HepG2 (cell line): ENCODE results near the gene SRRM4. TPM values are rescaled to one million over a fixed set of nuclear protein-coding genes. Genes with fewer than 3 reads are reported as not detected.

Experiments
- ATAC-seq: fragments of 200-7000 bp; cut with Tn5 transposase; 3 replicates; pipeline ENCODE4 v1.9.1; 2020; ENCODE audit warnings: mild to moderate bottlenecking, moderate library complexity
- BruUV-seq: library from RNA; stranded (reverse); fragments of 400-500 nt; replicated peaks from 2 replicates; lab custom pipeline; 2021; lab: Mats Ljungman, UMichigan
- CTCF ChIA-PET: fragments of 300-600 bp; formaldehyde crosslinking; extraction: SDS; loops from one replicate; lab custom pipeline; 2021; ENCODE audit warnings: low total read pairs, inconsistent platforms, low intra/inter-chr PET ratio; lab: Yijun Ruan, JAX
- POLR2A ChIA-PET: fragments of 350-600 bp; sonication (Branson Sonifier 250); formaldehyde crosslinking; loops from one replicate; lab custom pipeline; 2020; ENCODE audit warnings: antibody characterized with exemption, inconsistent platforms; lab: Yijun Ruan, JAX
- DNase-seq: peaks from one replicate; pipeline ENCODE4 v3.0.0-alpha.2; 2015; ENCODE audit warnings: low spot score
- FAIRE-seq: peaks from 3 replicates; lab custom pipeline; 2011; peaks lifted over from hg19 to GRCh38; lab: Jason Lieb, UNC
- H2AFZ ChIP-seq: one replicate; pipeline ENCODE4 v1.6.1; 2011; ENCODE audit warnings: low read length, inconsistent platforms
- H3K27ac ChIP-seq: fragments of 300-600 bp; 3 replicates; pipeline ENCODE4 v1.8.0; 2011; ENCODE audit warnings: mixed run types, mild to moderate bottlenecking, mixed read lengths, low read length, inconsistent platforms; ENCODE audit not compliant: insufficient read depth; ENCODE audit errors: extremely low read length
- H3K27me3 ChIP-seq, 2 experiments: fragments of 200-600 bp in 1 of 2; 2 replicates in 1 of 2; 3 replicates in 1 of 2; pipeline versions ENCODE4 v1.6.0 to v1.8.0; 2011; ENCODE audit warnings: low read length in 2 of 2, mild to moderate bottlenecking in 2 of 2, moderate library complexity in 2 of 2, inconsistent platforms in 1 of 2; ENCODE audit not compliant: insufficient read depth in 2 of 2, control insufficient read depth in 1 of 2
- H3K36me3 ChIP-seq, 2 experiments: fragments of 200-600 bp in 1 of 2; replicated peaks in 1 of 2; 2 replicates in 1 of 2; 3 replicates in 1 of 2; pipeline versions ENCODE4 v1.5.1 to v1.8.0; 2011; ENCODE audit warnings: low read length in 2 of 2, inconsistent platforms in 1 of 2; ENCODE audit not compliant: insufficient read depth in 2 of 2, control insufficient read depth in 1 of 2
- H3K4me1 ChIP-seq: 2 replicates; pipeline ENCODE4 v1.5.1; 2012; ENCODE audit warnings: low read length, inconsistent platforms; ENCODE audit not compliant: insufficient read depth
- H3K4me2 ChIP-seq: 2 replicates; pipeline ENCODE4 v1.6.0; 2011; ENCODE audit warnings: low read depth, low read length, inconsistent platforms
- H3K4me3 ChIP-seq, 3 experiments: fragments of 200-600 bp in 1 of 3; sonication (generic), shearing (Covaris generic) in 1 of 3; replicated peaks in 1 of 3; 2 replicates each; pipeline ENCODE4 v1.5.1; 2011 to 2016; ENCODE audit warnings: low read length in 3 of 3, inconsistent platforms in 2 of 3, low read depth in 2 of 3, mild to moderate bottlenecking in 2 of 3, control low read depth in 1 of 3, mixed read lengths in 1 of 3; ENCODE audit not compliant: insufficient read depth in 1 of 3
- H3K79me2 ChIP-seq: one replicate; pipeline ENCODE4 v1.6.1; 2011; ENCODE audit warnings: low read length, inconsistent platforms; ENCODE audit not compliant: insufficient read depth
- H3K9ac ChIP-seq: 2 replicates; pipeline ENCODE4 v1.6.0; 2011; ENCODE audit warnings: mild to moderate bottlenecking, low read depth, low read length, inconsistent platforms; ENCODE audit not compliant: insufficient read depth
- H3K9me3 ChIP-seq: 2 replicates; pipeline ENCODE4 v1.5.1; 2012; ENCODE audit warnings: mild to moderate bottlenecking, low read length
- H4K20me1 ChIP-seq: 2 replicates; pipeline ENCODE4 v1.6.0; 2011; ENCODE audit warnings: inconsistent platforms, mild to moderate bottlenecking, low read length, moderate library complexity; ENCODE audit not compliant: insufficient read depth
- ARNTL ChIP-seq: sonication (generic); formaldehyde crosslinking; IDR thresholded peaks from 2 replicates; pipeline ENCODE4 v1.4.0; 2020; ENCODE audit warnings: mild to moderate bottlenecking, missing genetic modification reagents
- CC2D1A ChIP-seq: sonication (generic); formaldehyde crosslinking; IDR thresholded peaks from 2 replicates; pipeline ENCODE4 v1.8.1; 2023; ENCODE audit warnings: mild to moderate bottlenecking, missing genetic modification reagents
- HNRNPLL ChIP-seq: fragments of 200-400 bp; formaldehyde crosslinking; IDR thresholded peaks from 2 replicates; pipeline ENCODE4 v1.6.1; 2017; ENCODE audit warnings: mild to moderate bottlenecking, low read depth, low read length; ENCODE audit not compliant: poor library complexity, severe bottlenecking
- IKZF5 ChIP-seq: IDR thresholded peaks from 2 replicates; pipeline ENCODE4 v1.6.1; 2018; ENCODE audit warnings: missing genetic modification reagents, mild to moderate bottlenecking, missing compliant biosample characterization
- KMT2A ChIP-seq: sonication (generic); formaldehyde crosslinking; IDR thresholded peaks from 2 replicates; pipeline ENCODE4 v1.4.0; 2020; ENCODE audit warnings: missing genetic modification reagents
- NR2F6 ChIP-seq, 2 experiments: IDR thresholded peaks; 2 replicates each; pipeline ENCODE4 v1.6.1; 2016; ENCODE audit warnings: antibody characterized with exemption in 1 of 2, mild to moderate bottlenecking in 1 of 2
- PTBP1 ChIP-seq: fragments of 200-400 bp; formaldehyde crosslinking; IDR thresholded peaks from 2 replicates; pipeline ENCODE4 v1.6.1; 2018; ENCODE audit warnings: low read length, low read depth; ENCODE audit not compliant: poor library complexity, severe bottlenecking
- SATB2 ChIP-seq: sonication (generic); formaldehyde crosslinking; IDR thresholded peaks from 2 replicates; pipeline ENCODE4 v1.5.0; 2020; ENCODE audit warnings: missing genetic modification reagents
- SETDB1 ChIP-seq: sonication (generic); formaldehyde crosslinking; IDR thresholded peaks from 2 replicates; pipeline ENCODE4 v1.5.1; 2020; ENCODE audit warnings: missing genetic modification reagents, mild to moderate bottlenecking, borderline replicate concordance
- SMC3 ChIP-seq: IDR thresholded peaks from 2 replicates; pipeline ENCODE4 v1.6.1; 2011; ENCODE audit warnings: low read length, improper control_type of control experiment
- TEAD2 ChIP-seq: sonication (generic); formaldehyde crosslinking; IDR thresholded peaks from 2 replicates; pipeline ENCODE4 v1.9.0; 2021; ENCODE audit warnings: missing genetic modification reagents
- TEAD3 ChIP-seq: optimal IDR thresholded peaks from 2 replicates; pipeline ENCODE3; 2016; ENCODE audit warnings: borderline replicate concordance
- U2AF2 ChIP-seq: fragments of 200-400 bp; formaldehyde crosslinking; IDR thresholded peaks from 2 replicates; pipeline ENCODE4 v1.6.1; 2017; ENCODE audit warnings: low read depth, mild to moderate bottlenecking, low read length
- ZNF121 ChIP-seq: sonication (generic); formaldehyde crosslinking; IDR thresholded peaks from 2 replicates; pipeline ENCODE4 v1.5.0; 2020; ENCODE audit warnings: mild to moderate bottlenecking, missing genetic modification reagents
- ZNF274 ChIP-seq: sonication (generic); formaldehyde crosslinking; IDR thresholded peaks from 2 replicates; pipeline ENCODE4 v1.5.1; 2020; ENCODE audit warnings: mild to moderate bottlenecking, missing genetic modification reagents
- ZNF326 ChIP-seq: sonication (generic); formaldehyde crosslinking; IDR thresholded peaks from 2 replicates; pipeline ENCODE4 v1.4.0; 2020; ENCODE audit warnings: missing genetic modification reagents, borderline replicate concordance
- ZNF329 ChIP-seq: sonication (generic); formaldehyde crosslinking; IDR thresholded peaks from 2 replicates; pipeline ENCODE4 v1.9.0; 2021; ENCODE audit warnings: low read depth, mild to moderate bottlenecking, missing genetic modification reagents
- ZNF354B ChIP-seq: sonication (generic); formaldehyde crosslinking; IDR thresholded peaks from 2 replicates; pipeline ENCODE4 v1.8.0; 2022; ENCODE audit warnings: mild to moderate bottlenecking, missing genetic modification reagents
- WGBS: methylation state at CpG from one replicate; pipeline ENCODE4 v1.1.6; 2017; ENCODE audit warnings: low lambda C conversion rate; 5-methylcytosine and 5-hydroxymethylcytosine counted together
- in situ Hi-C: cut with HindIII; loops from 2 replicates; pipeline ENCODE4 v1.10.0; 2017; ENCODE audit warnings: low pct_unique_long_range_greater_than_20kb; ENCODE audit not compliant: extremely low pct_ligation_motif_present
- intact Hi-C: fragments of 100-400 bp; cut with micrococcal nuclease; formaldehyde crosslinking; loops from one replicate; pipeline ENCODE4 v1.10.0; 2022; ENCODE audit not compliant: unreplicated experiment
- polyA plus RNA-seq, 8 experiments: library from polyadenylated mRNA; depleted of rRNA in 3 of 8; stranded (reverse) in 7 of 8; unstranded in 1 of 8; fragments of >200 nt; fragmentation: Illumina TruSeq in 4 of 8; extraction: Trizol in 4 of 8; gene quantifications; 2 replicates each; pipeline versions ENCODE4 v1.2.1 to v1.2.3, GENCODE V29; 2011 to 2016; ENCODE audit warnings: low read depth in 4 of 8, missing spikeins in 1 of 8, mixed read lengths in 1 of 8; ENCODE audit not compliant: insufficient read depth in 1 of 8
- total RNA-seq, 5 experiments: library from RNA; depleted of rRNA; stranded (reverse); fragments of >200 nt; fragmentation: Illumina TruSeq; extraction: Trizol; gene quantifications; 2 replicates each; pipeline ENCODE4 v1.2.3, GENCODE V29; 2016; ENCODE audit warnings: low read depth in 1 of 5

Gene SRRM4
- total and polyA plus RNA-seq, 2 of the 13 experiments (the other 11 are each of a cell fraction or from before 2014, with no cell fraction given) = not detected

DNA sequence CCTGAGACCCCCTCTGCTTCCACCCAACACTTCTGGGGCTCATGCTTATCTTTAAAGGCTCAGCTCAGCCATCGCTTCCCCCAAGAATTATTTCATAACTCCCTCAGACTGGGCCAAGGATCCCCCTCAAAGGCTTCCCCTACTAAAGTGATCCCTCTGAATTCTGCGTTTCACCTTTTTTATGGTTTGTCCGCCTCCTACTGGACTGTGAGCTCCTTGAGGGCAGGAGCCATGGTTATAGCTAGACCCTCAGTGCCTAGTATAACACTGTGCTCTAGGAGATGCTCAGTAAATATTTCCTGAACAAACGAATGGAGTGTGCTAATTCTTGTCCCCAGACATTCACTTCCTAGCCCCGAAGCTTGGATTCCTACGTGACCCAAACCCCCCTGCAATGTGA, 20.5 kb upstream of the SRRM4 start:
- no peaks in the 10 kb centered on the region for H3K79me2 ChIP-seq
- in situ Hi-C loops = no loop called here
- H3K4me2 ChIP-seq = no peak overlapping the region
- no peak overlapping the region for H3K4me3 ChIP-seq
- H3K36me3 ChIP-seq = no peaks in the 10 kb centered on the region
- POLR2A ChIA-PET = no interaction called here
- H4K20me1 ChIP-seq = no peaks in the 10 kb centered on the region
- H3K9me3 ChIP-seq = no peaks in the 10 kb centered on the region
- WGBS = 1% methylated on average over 6 of the region's 6 CpGs
- FAIRE-seq = no peak
- ATAC-seq = no peak
- H3K27ac ChIP-seq = no peak overlapping the region
- CTCF ChIA-PET = no interaction called here
- H3K27me3 ChIP-seq = no peaks in the 10 kb centered on the region
- H3K4me1 ChIP-seq = no peaks in the 10 kb centered on the region
- intact Hi-C loops = no loop called here
- no peak for DNase-seq
- no peak overlapping the region for H3K9ac ChIP-seq
- H2AFZ ChIP-seq = no peak overlapping the region
- BruUV-seq = no TSS peak
- no peak for TF ChIP-seq SETDB1 (CRISPR knock-in tag)
- TF ChIP-seq ZNF329 (CRISPR knock-in tag) = no peak
- TF ChIP-seq KMT2A = no peak
- no peak for TF ChIP-seq NR2F6 (IDR thresholded peaks at IDR 0.05)
- no peak for TF ChIP-seq NR2F6 (CRISPR knock-in tag; IDR thresholded peaks at IDR 0.05)
- no peak for TF ChIP-seq TEAD3
- no peak for TF ChIP-seq SATB2 (CRISPR knock-in tag)
- TF ChIP-seq CC2D1A (CRISPR knock-in tag) = no peak
- TF ChIP-seq ZNF354B (CRISPR knock-in tag) = no peak
- TF ChIP-seq ZNF274 (CRISPR knock-in tag) = no peak
- no peak for TF ChIP-seq ZNF121 (CRISPR knock-in tag)
- no peak for TF ChIP-seq IKZF5 (CRISPR knock-in tag)
- no peak for TF ChIP-seq PTBP1
- TF ChIP-seq ZNF326 = no peak
- no peak for TF ChIP-seq SMC3
- TF ChIP-seq TEAD2 (CRISPR knock-in tag) = no peak
- TF ChIP-seq HNRNPLL = no peak
- TF ChIP-seq ARNTL (CRISPR knock-in tag) = no peak
- no peak for TF ChIP-seq U2AF2
